GM12873 (cell line): ENCODE measurements around the gene RNF130.

Experiments
- TF ChIP-seq, protein P1 (sequence below): IDR thresholded peaks from 2 replicates; pipeline ENCODE4 v1.5.1; 2012; ENCODE audit warnings: low read depth, mild to moderate bottlenecking, moderate library complexity, low read length, control low read depth; ENCODE audit not compliant: insufficient read depth; ENCODE audit errors: missing control alignments

The RNF130 gene

DNA sequence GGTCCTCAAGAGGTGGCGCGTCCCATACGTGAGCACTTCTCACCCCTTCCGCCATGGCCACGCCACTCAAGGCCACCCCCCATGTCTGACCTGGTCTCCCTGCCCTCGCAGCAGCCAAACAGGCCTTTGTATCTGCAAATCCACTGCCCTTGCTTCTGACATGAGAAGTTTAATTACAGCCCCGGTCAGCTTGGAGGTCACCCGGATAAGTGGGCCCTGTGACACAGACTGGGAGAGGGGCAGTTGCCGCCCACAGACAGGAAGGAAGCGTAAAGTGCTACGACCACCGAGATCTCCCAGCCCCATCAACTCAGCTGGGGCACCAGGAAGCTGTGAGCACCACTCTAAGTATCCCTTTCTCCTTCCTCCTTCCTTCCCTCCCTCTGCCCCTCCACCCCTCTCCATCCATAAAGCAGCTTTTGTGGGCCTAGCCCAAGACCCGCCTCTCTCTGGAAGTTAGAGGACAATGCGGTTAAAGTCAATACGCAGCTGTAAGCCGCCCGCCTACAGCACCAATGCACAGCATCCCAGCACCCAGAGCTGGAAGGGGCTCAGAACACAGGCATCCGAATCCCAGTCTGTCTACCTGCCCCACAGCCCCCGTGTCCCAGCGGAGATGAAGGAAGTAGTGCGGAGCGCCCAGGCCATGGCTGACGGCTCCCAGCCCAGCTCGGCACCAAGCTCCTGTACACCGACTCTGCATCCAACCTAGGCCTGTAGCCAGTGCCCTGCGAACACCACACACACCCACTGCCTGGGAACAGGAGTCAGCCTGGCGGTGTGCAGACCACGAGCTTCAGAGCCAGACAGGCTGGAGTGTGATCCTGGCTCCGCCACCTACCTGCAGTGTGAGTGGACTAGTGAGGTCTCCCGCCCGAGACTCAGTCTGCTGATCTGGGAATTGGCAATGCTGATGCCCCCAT is 44.8 kb upstream of the RNF130 start:
- TF ChIP-seq, protein P1, sequence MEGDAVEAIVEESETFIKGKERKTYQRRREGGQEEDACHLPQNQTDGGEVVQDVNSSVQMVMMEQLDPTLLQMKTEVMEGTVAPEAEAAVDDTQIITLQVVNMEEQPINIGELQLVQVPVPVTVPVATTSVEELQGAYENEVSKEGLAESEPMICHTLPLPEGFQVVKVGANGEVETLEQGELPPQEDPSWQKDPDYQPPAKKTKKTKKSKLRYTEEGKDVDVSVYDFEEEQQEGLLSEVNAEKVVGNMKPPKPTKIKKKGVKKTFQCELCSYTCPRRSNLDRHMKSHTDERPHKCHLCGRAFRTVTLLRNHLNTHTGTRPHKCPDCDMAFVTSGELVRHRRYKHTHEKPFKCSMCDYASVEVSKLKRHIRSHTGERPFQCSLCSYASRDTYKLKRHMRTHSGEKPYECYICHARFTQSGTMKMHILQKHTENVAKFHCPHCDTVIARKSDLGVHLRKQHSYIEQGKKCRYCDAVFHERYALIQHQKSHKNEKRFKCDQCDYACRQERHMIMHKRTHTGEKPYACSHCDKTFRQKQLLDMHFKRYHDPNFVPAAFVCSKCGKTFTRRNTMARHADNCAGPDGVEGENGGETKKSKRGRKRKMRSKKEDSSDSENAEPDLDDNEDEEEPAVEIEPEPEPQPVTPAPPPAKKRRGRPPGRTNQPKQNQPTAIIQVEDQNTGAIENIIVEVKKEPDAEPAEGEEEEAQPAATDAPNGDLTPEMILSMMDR: no peak

GRCh38 chr5:180115326-180116076 is 43.9 kb upstream of the RNF130 start:
- TF ChIP-seq, protein P1: no peak

GRCh38 chr5:180114304-180115003 is 42.9 kb upstream of the RNF130 start:
- TF ChIP-seq, protein P1: no peak

DNA sequence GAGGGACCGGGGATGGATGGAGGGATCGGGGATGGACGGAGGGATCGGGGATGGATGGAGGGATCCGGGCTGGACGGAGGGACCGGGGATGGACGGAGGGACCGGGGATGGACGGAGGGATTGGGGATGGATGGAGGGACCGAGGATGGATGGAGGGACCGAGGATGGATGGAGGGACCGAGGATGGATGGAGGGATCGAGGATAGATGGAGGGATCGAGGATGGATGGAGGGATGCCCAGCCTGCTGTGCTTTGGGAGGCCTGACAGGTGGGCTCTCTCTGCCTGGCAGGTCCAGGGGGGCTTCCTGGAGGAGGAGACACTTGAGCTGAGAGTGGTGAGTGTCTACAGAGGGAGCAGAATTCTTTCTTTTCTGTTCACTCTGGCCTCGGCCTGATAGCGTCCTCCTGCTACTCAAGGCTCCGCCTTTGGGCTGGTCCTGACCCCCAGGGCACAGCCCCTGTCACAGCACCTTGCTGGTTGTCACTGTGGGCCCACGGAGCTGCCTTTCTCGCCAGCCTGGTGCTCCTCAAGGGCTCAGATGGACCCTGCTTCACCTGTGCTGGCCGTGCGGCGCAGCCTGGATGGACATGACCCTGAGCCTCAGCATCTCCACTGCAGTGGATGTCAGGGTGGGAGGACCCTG is 42.2 kb upstream of the RNF130 start:
- TF ChIP-seq, protein P1: no peak

DNA sequence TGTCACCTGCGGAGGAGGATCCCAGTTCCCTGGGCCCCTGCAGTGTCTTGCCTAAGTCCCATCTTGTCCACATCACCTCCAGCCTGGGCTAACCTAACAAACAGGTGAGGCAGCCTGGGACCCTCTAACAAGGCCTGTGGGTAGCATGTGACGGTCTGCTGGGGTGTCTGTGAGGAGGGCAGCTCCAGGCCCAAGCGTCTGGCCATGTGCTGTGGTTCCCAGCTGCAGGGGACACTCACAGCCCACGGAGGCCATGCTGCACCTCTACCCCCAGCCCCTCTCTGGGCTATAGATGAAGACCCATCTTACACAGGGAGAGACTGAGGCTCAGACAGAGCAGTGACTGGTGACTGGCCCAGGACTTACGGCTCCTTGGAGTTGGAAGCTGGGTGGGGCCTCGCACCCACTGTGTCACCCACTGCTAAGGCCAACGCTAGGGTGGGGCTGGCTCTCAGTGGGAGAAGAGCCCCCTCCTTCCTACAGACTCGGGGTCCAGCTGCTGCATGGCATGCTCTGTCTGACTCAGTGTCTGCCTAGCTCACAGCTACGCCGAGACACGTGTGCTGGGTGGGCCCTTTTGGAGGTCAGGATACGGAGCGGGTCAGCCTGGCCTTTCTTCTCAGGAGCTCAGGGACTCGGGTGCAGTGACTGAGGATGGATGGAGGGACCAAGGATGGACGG is 40.8 kb upstream of the RNF130 start:
- TF ChIP-seq, protein P1: no peak

GRCh38 chr5:180111273-180112002 is 39.9 kb upstream of the RNF130 start:
- TF ChIP-seq, protein P1: no peak
